ENCODE results near the gene AAK1.

AAK1 gene

GRCh38 chr2:69470911-69471310 is 172.6 kb downstream of the AAK1 start:
- H3K27ac ChIP-seq, result no peak overlapping the region
- no peak for TF ChIP-seq CTCF (conservative IDR thresholded peaks at IDR 0.05)

DNA sequence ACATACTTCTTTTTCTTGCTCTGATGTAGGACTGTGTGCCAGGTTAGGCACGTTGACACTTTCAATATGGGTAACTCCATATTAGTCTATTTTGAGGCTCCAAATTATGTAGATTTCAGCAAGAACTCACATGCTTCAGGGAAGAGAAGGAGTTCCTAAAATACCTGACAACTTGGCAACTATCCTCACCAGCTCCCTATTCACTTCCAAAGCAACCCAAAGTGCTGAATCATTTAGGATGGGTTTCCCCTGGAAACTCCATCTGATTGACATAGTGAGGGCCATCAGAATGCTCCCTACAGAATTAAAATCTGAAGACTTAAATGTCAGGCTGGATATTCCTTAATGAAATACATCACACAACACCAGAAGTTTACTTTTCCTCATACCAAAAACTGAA is 173.8 kb downstream of the AAK1 start:
- TF ChIP-seq CTCF (conservative IDR thresholded peaks at IDR 0.05), result no peak
- no peak overlapping the region for H3K27ac ChIP-seq

DNA sequence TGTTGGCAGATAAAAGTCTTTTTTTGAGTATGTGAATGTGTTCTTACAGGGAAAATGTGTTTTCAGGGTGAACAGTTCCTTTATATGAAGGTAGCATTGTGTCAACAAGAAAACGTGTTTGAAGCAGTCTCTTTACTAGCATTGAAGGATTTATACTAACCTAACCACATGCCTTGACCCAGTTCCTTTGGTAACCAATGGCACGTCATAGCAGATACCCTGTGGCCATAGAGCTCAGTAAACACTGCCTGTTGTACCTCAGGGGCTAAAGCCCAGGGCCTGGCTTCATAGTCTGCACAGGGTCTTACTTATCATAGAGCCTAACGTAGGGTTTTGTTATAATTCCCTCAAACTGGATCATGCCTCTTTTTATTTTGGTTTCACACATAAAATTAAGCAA is 174.2 kb downstream of the AAK1 start:
- H3K27ac ChIP-seq, result no peak overlapping the region
- TF ChIP-seq CTCF (conservative IDR thresholded peaks at IDR 0.05), result no peak

DNA sequence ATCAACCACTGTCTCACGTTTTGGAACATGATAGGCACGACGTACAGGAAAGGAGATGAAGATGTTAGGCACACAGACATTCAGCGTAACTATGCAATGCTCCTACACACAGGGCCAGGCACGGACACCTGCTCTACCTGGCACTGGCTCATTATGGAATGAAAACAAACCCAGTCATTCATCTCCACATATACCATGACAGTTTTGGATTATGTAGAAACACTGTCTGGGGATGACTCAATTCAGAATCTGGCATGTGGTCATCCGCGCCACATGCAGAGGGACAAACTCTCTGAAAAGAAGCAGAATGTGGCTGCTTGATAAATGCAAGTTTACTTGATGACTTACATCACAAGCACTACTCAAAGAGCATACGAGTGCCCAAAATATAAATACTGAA is 176.8 kb downstream of the AAK1 start:
- H3K27ac ChIP-seq, result no peak overlapping the region

DNA sequence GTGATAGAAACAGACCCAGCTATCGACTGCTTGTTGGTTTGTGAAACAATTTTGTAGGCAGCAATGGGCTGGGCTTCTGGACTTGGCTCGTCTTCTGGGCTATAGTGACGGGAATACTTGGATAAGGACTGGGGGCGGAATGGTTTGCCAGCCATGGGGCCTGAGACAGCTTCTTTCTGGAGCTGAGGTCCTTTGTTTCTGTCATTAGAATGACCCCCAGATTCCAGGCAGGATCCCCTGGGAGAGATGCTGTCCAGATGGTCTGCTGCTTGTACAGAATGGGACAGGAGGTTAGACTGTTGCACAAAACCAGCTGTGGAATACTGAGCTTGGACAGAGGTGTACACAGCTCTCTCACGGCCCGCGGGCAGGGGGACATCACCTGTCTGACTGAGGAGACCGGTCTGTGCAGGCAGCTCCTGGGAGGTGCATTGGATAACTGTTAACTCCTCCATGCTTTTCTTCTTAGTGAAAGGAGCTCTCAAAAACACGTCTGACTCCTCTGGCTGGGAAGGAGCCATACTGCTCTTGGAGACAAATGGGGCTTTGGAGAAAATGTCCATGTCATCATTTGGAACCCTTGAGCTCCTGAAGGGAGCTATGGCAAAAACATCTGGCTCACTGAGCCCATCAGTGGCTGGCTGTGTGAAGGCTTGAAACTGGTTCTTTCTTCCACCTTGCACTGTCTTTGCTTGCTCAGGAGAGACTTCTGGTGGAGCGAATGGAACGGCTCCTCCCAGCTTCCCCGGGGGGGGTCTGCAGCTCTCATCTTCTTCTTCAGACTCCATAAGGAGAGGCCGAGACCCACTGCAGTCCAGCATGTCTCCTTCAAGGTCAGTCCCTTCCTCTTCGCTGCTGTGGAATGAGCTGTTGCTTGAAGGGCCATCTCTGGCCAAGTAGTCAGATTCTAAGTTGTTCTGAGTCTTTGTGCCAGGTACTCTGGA is 177.8 kb downstream of the AAK1 start:
- no peak overlapping the region for H3K27ac ChIP-seq
- TF ChIP-seq CTCF (conservative IDR thresholded peaks at IDR 0.05), result no peak

More for the DNA sequence above, 176.8 kb downstream of the AAK1 start:
- no peak for TF ChIP-seq CTCF (conservative IDR thresholded peaks at IDR 0.05)

DNA sequence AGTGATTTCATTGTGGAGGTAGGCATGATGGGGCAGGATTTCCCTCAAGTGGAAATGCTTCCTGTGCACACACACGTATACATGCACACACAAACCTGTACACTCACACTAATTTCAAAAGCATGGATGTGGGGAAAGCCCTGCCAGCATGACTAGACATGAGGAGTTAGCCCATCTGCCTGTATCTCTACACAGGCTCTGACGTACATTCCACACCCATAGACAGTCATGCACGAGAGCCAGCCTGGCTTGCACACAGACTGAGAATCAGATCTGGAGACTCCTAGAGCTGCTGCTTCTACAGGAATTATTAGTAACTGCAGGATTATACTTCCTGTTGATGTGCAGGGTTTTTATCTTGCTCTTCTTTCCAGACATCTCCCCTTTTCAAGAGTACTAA is 179.0 kb downstream of the AAK1 start:
- no peak for TF ChIP-seq CTCF (conservative IDR thresholded peaks at IDR 0.05)
- peak overlapping the region; percentile 35; the same call in 1 of the 2 replicates for H3K27ac ChIP-seq

DNA sequence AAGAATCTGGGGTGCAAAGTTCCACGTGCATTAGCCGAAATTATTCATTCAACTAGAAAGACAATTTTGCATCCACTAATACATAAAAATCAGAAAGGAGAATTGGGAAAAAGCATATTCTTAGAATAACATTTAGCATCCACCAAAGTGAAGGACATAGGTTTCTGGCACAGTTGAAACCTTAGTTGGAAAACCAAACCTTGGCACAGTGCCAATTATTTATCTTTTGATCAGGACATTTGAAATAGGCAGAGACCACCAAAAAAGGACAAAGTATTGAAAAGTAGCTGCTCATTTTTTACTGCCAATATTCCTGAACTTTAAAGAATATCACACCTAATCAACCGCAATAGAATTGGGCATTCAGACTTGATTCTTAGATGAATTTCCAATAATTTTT is 180.8 kb downstream of the AAK1 start:
- no peak for TF ChIP-seq CTCF (conservative IDR thresholded peaks at IDR 0.05)
- no peak overlapping the region for H3K27ac ChIP-seq

All from VCaP (cell line).